GM12878 (cell line): ENCODE data around the gene ADM2. TPM values are rescaled to one million over a fixed set of nuclear protein-coding genes. Genes with fewer than 3 reads are reported as not detected.

Experiments used
- ATAC-seq: fragments of 200-7000 bp; cut with Tn5 transposase; 3 replicates; pipeline ENCODE4 v1.9.1; 2020; ENCODE audit warnings: mild to moderate bottlenecking, moderate library complexity
- BruUV-seq: library from RNA; stranded (reverse); fragments of 400-500 nt; replicated peaks from 2 replicates; lab custom pipeline; 2021; lab: Mats Ljungman, UMichigan
- CTCF ChIA-PET: fragments of 300-600 bp; sonication (Branson Sonifier 250); formaldehyde crosslinking; extraction: SDS; loops from one replicate; lab custom pipeline; 2021; ENCODE audit warnings: inconsistent platforms; lab: Yijun Ruan, JAX
- POLR2A ChIA-PET: fragments of 350-600 bp; formaldehyde crosslinking; extraction: SDS; loops from one replicate; lab custom pipeline; 2021; ENCODE audit warnings: inconsistent platforms; lab: Charles Lee
- RAD21 ChIA-PET: fragments of 300-600 bp; sonication (Branson Sonifier 250); formaldehyde crosslinking; loops from one replicate; lab custom pipeline; 2023; ENCODE audit warnings: antibody characterized with exemption; ENCODE audit not compliant: unreplicated experiment; lab: Charles Lee
- SMC1A ChIA-PET: fragments of 300-600 bp; sonication (Branson Sonifier 250); formaldehyde crosslinking; loops from one replicate; lab custom pipeline; 2023; ENCODE audit not compliant: unreplicated experiment, uncharacterized antibody; lab: Charles Lee
- DNase-seq: peaks from one replicate; pipeline ENCODE4 v3.0.0-alpha.2; 2011; ENCODE audit warnings: low read depth, low spot score
- FAIRE-seq: peaks from 3 replicates; lab custom pipeline; 2011; peaks lifted over from hg19 to GRCh38; lab: Jason Lieb, UNC
- H2AFZ ChIP-seq: 2 replicates; pipeline ENCODE4 v1.6.0; 2011; ENCODE audit warnings: low read depth, low read length, control low read depth; ENCODE audit not compliant: control insufficient read depth
- H3K27ac ChIP-seq: 2 replicates; pipeline ENCODE4 v1.5.1; 2011; ENCODE audit warnings: control low read depth; ENCODE audit not compliant: control insufficient read depth, insufficient read depth
- H3K27me3 ChIP-seq, 2 experiments: replicated peaks in 1 of 2; 2 replicates each; pipeline versions ENCODE4 v1.6.0 to v1.6.1; 2011; ENCODE audit warnings: low read length in 1 of 2; ENCODE audit not compliant: control insufficient read depth in 2 of 2, insufficient read depth in 2 of 2
- H3K36me3 ChIP-seq, 2 experiments: 2 replicates each; pipeline ENCODE4 v1.5.1; 2011; ENCODE audit warnings: low read length in 1 of 2; ENCODE audit not compliant: control insufficient read depth in 2 of 2, insufficient read depth in 2 of 2
- H3K4me1 ChIP-seq: 2 replicates; pipeline ENCODE4 v1.6.1; 2011; ENCODE audit warnings: mild to moderate bottlenecking, low read length, moderate library complexity, mixed read lengths; ENCODE audit not compliant: control insufficient read depth, insufficient read depth
- H3K4me2 ChIP-seq: 2 replicates; pipeline ENCODE4 v1.6.0; 2011; ENCODE audit warnings: control low read depth; ENCODE audit not compliant: control insufficient read depth, insufficient read depth
- H3K4me3 ChIP-seq: fragments of 200-600 bp; sonication (generic); 2 replicates; pipeline ENCODE4 v1.5.1; 2016
- H3K79me2 ChIP-seq: 2 replicates; pipeline ENCODE4 v1.6.0; 2011; ENCODE audit warnings: low read length; ENCODE audit not compliant: control insufficient read depth, insufficient read depth
- H3K9ac ChIP-seq: 2 replicates; pipeline ENCODE4 v1.8.0; 2011; ENCODE audit warnings: low read length, control low read depth, mixed read lengths; ENCODE audit not compliant: control insufficient read depth, insufficient read depth
- H3K9me3 ChIP-seq: replicated peaks from 3 replicates; pipeline ENCODE4 v1.5.1; 2011; ENCODE audit warnings: mild to moderate bottlenecking, low read length; ENCODE audit not compliant: control insufficient read depth, insufficient read depth
- H4K20me1 ChIP-seq: 2 replicates; pipeline ENCODE4 v1.6.0; 2011; ENCODE audit not compliant: control insufficient read depth, insufficient read depth
- BCLAF1 ChIP-seq: fragments of 450-650 bp; IDR thresholded peaks from 2 replicates; pipeline ENCODE4 v1.6.1; 2017; ENCODE audit warnings: antibody characterized with exemption, mild to moderate bottlenecking, moderate library complexity
- BRCA1 ChIP-seq: IDR thresholded peaks from 2 replicates; pipeline ENCODE4 v1.6.1; 2011; ENCODE audit warnings: low read depth, low read length, improper control_type of control experiment
- CHD1 ChIP-seq: IDR thresholded peaks from 2 replicates; pipeline ENCODE4 v1.6.1; 2012; ENCODE audit warnings: low read depth, low read length, improper control_type of control experiment
- KDM1A ChIP-seq: fragments of 200-600 bp; sonication (generic); IDR thresholded peaks from 2 replicates; pipeline ENCODE4 v1.6.1; 2016; ENCODE audit warnings: borderline replicate concordance
- NBN ChIP-seq: fragments of 450-650 bp; IDR thresholded peaks from 2 replicates; pipeline ENCODE4 v1.6.1; 2016
- NRF1 ChIP-seq: conservative IDR thresholded peaks from 2 replicates; pipeline ENCODE4 v1.6.1; 2011; ENCODE audit warnings: mild to moderate bottlenecking, low read depth, low read length, improper control_type of control experiment
- RBBP5 ChIP-seq: fragments of 200-600 bp; sonication (generic); conservative IDR thresholded peaks from 2 replicates; pipeline ENCODE4 v1.6.1; 2016
- RCOR1 ChIP-seq: conservative IDR thresholded peaks from 2 replicates; pipeline ENCODE4 v1.6.1; 2012; ENCODE audit warnings: low read depth, low read length, improper control_type of control experiment
- STAT3 ChIP-seq: IDR thresholded peaks from 2 replicates; pipeline ENCODE4 v1.6.1; 2011; ENCODE audit warnings: low read depth, low read length, improper control_type of control experiment
- SUPT20H ChIP-seq: IDR thresholded peaks from 2 replicates; pipeline ENCODE4 v1.6.1; 2011; ENCODE audit warnings: low read depth, mild to moderate bottlenecking, low read length, moderate library complexity, borderline replicate concordance; ENCODE audit not compliant: control insufficient read depth
- WGBS: methylation state at CpG from one replicate; pipeline ENCODE4 v1.1.6; 2016; ENCODE audit warnings: low lambda C conversion rate; ENCODE audit not compliant: insufficient replicate concordance, insufficient coverage; ENCODE audit errors: missing lambda C conversion rate; 5-methylcytosine and 5-hydroxymethylcytosine counted together
- in situ Hi-C: fragments of 300-500 bp; cut with MboI; formaldehyde crosslinking; loops from 9 replicates; pipeline ENCODE4 v1.14.3; 2018; ENCODE audit warnings: mixed read lengths
- intact Hi-C: fragments of 100-400 bp; cut with micrococcal nuclease; formaldehyde crosslinking; loops from one replicate; pipeline ENCODE4 v1.14.2; 2022; ENCODE audit not compliant: unreplicated experiment
- polyA plus RNA-seq, 11 experiments: library from polyadenylated mRNA; depleted of rRNA in 4 of 11; unstranded in 6 of 11; stranded (reverse) in 5 of 11; fragments of >200 nt; fragmentation: Nextera tagmentation in 4 of 11; fragmentation: Illumina TruSeq in 1 of 11; extraction: Ambion mirVana in 4 of 11; extraction: Trizol in 1 of 11; gene quantifications; 1 replicate in 1 of 11; 2 replicates in 10 of 11; pipeline versions ENCODE4 v1.2.1 to v1.2.3, GENCODE V29; 2011 to 2016; ENCODE audit warnings: inconsistent platforms in 2 of 11, missing spikeins in 2 of 11, low read depth in 1 of 11
- total RNA-seq, 4 experiments: library from RNA; depleted of rRNA in 3 of 4; stranded (reverse); fragments of >200 nt in 3 of 4; fragmentation: Illumina TruSeq in 1 of 4; extraction: Trizol in 1 of 4; gene quantifications; 2 replicates each; pipeline versions ENCODE4 v1.2.1 to v1.2.3, GENCODE V29; 2013 to 2021
- TF ChIP-seq, protein P1 (sequence below): fragments of 450-650 bp; IDR thresholded peaks from 2 replicates; pipeline ENCODE4 v1.6.1; 2017; ENCODE audit warnings: borderline replicate concordance

ADM2 gene
- total and polyA plus RNA-seq, 10 of the 15 experiments (the other 5 are each of a cell fraction or from before 2014, with no cell fraction given), result 0.02 to 0.33 (median 0.12) TPM; not detected in 2

DNA sequence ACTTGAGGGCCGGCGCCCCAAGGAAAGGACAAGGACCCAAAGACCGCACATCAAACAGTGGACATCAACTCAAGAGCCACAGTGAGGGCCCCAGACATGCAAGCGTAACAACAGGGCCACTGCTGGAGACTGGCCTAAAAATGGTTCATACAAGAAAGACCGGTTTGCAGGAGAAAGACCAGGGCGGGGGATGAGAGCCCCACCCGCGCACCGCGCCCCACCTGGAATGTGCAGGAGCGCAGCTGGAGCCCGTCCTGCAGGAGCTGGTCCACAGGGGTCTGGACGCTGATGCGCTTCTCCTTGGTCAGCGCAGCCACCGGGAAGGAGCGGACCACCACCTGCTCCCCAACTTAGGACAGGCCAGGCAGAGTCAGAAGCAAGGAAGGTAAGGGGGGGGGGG is 20.4 kb upstream of the ADM2 start:
- no peak for DNase-seq
- ATAC-seq, result no peak
- TF ChIP-seq RBBP5, result no peak
- ChIA-PET CTCF (no interaction called here), POLR2A (no interaction called here), SMC1A (no interaction called here), RAD21 (no interaction called here)
- intact Hi-C loops (no loop called here), in situ Hi-C loops (no loop called here)
- H3K4me2 ChIP-seq, result no peak overlapping the region
- H4K20me1 ChIP-seq, result no peaks in the 10 kb centered on the region
- no peak overlapping the region for H3K27ac ChIP-seq
- H3K4me3 ChIP-seq, result no peak overlapping the region
- no peaks in the 10 kb centered on the region for H3K4me1 ChIP-seq
- no peak overlapping the region for H2AFZ ChIP-seq
- H3K27me3 ChIP-seq, result no peaks in the 10 kb centered on the region
- H3K9ac ChIP-seq, result no peak overlapping the region
- no TSS peak for BruUV-seq
- H3K36me3 ChIP-seq, result peaks cover 11 to 56% of the 10 kb centered on the region in 2 experiments
- FAIRE-seq, result no peak
- no peaks in the 10 kb centered on the region for H3K9me3 ChIP-seq
- over 99% methylated on average over 17 of the region's 17 CpGs for WGBS
- H3K79me2 ChIP-seq, result no peaks in the 10 kb centered on the region

- H3K27ac ChIP-seq, result no peak overlapping the region
- H3K9me3 ChIP-seq, result no peaks in the 10 kb centered on the region
- FAIRE-seq (no peak), ATAC-seq (no peak), DNase-seq (no peak)
- no peaks in the 10 kb centered on the region for H4K20me1 ChIP-seq
- 96% methylated on average over 20 of the region's 26 CpGs for WGBS
- in situ Hi-C loops (no loop called here), intact Hi-C loops (no loop called here)
- ChIA-PET POLR2A (no interaction called here), CTCF (no interaction called here), SMC1A (no interaction called here), RAD21 (no interaction called here)
- no peak overlapping the region for H3K9ac ChIP-seq
- H3K79me2 ChIP-seq, result no peaks in the 10 kb centered on the region
- H2AFZ ChIP-seq, result no peak overlapping the region
- no TSS peak for BruUV-seq
- no peak overlapping the region for H3K4me2 ChIP-seq
- H3K36me3 ChIP-seq, result peaks cover 11 to 60% of the 10 kb centered on the region in 2 experiments
- H3K4me1 ChIP-seq, result no peaks in the 10 kb centered on the region
- no peak overlapping the region for H3K4me3 ChIP-seq
- H3K27me3 ChIP-seq, result no peaks in the 10 kb centered on the region
- TF ChIP-seq KDM1A (no peak), BCLAF1 (no peak), STAT3 (no peak), RCOR1 (no peak), BRCA1 (no peak), CHD1 (no peak), NRF1 (no peak), NBN (no peak), SUPT20H (no peak)
- TF ChIP-seq, protein P1, sequence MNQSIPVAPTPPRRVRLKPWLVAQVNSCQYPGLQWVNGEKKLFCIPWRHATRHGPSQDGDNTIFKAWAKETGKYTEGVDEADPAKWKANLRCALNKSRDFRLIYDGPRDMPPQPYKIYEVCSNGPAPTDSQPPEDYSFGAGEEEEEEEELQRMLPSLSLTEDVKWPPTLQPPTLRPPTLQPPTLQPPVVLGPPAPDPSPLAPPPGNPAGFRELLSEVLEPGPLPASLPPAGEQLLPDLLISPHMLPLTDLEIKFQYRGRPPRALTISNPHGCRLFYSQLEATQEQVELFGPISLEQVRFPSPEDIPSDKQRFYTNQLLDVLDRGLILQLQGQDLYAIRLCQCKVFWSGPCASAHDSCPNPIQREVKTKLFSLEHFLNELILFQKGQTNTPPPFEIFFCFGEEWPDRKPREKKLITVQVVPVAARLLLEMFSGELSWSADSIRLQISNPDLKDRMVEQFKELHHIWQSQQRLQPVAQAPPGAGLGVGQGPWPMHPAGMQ, result no peak
These were observed 19.8 kb upstream of the ADM2 start for GRCh38 chr22:50461536-50461935.
